OCI-LY1 (cell line): ENCODE results near the gene DIAPH2.

Source experiments
- CTCF ChIP-seq: fragments of 200-600 bp; sonication (generic), shearing (Covaris generic); IDR thresholded peaks from 2 replicates; pipeline ENCODE4 v1.5.1; 2017; ENCODE audit warnings: mild to moderate bottlenecking, antibody characterized with exemption, low read length, moderate library complexity, mixed read lengths
- EZH2 ChIP-seq: fragments of 200-600 bp; sonication (generic), shearing (Covaris generic); IDR thresholded peaks from 2 replicates; pipeline ENCODE4 v1.8.0; 2017; ENCODE audit warnings: borderline replicate concordance, mixed run types, mild to moderate bottlenecking, antibody characterized with exemption, low read length, moderate library complexity, mixed read lengths

GRCh38 chrX:97089116-97089515 lies 404.5 kb downstream of the DIAPH2 start:
- TF ChIP-seq CTCF (no peak), EZH2 (no peak)
